HG03108 (cell line): ENCODE data around the gene RGS1.
A peak's percentile ranks its signal among the peaks of the same experiment; 100 is the strongest.

Source experiments
- ATAC-seq: cut with Tn5 transposase; IDR thresholded peaks from one replicate; pipeline ENCODE4 v1.9.1; 2021; ENCODE audit warnings: moderate library complexity; ENCODE audit not compliant: unreplicated experiment

RGS1 gene

GRCh38 chr1:192552760-192553191 is 22.8 kb upstream of the RGS1 start:
- ATAC-seq, result no peak

- no peak for ATAC-seq
Measured at GRCh38 chr1:192553741-192554140, 21.8 kb upstream of the RGS1 start.

GRCh38 chr1:192554904-192555303 is 20.7 kb upstream of the RGS1 start:
- no peak for ATAC-seq

- no peak for ATAC-seq
Measured at GRCh38 chr1:192555399-192555798, 20.2 kb upstream of the RGS1 start.

- ATAC-seq, result no peak
Measured at GRCh38 chr1:192557841-192558595, 17.6 kb upstream of the RGS1 start.

GRCh38 chr1:192559115-192560006 is 16.2 kb upstream of the RGS1 start:
- peak; percentile 67 for ATAC-seq

GRCh38 chr1:192561301-192561700 is 14.3 kb upstream of the RGS1 start:
- ATAC-seq, result no peak

- ATAC-seq, result no peak
Measured at GRCh38 chr1:192563129-192563528, 12.4 kb upstream of the RGS1 start.

GRCh38 chr1:192564099-192564498 is 11.5 kb upstream of the RGS1 start:
- no peak for ATAC-seq

- no peak for ATAC-seq
Measured at GRCh38 chr1:192565946-192566345, 9.6 kb upstream of the RGS1 start.

GRCh38 chr1:192566657-192567056 is 8.9 kb upstream of the RGS1 start:
- no peak for ATAC-seq

GRCh38 chr1:192568063-192568462 is 7.5 kb upstream of the RGS1 start:
- no peak for ATAC-seq

- no peak for ATAC-seq
Measured at GRCh38 chr1:192571668-192572067, 3.9 kb upstream of the RGS1 start.

- ATAC-seq, result no peak
Measured at GRCh38 chr1:192573499-192573898, 2.1 kb upstream of the RGS1 start.

GRCh38 chr1:192574073-192574472 is 1.5 kb upstream of the RGS1 start:
- ATAC-seq, result no peak

- no peak for ATAC-seq
Measured at GRCh38 chr1:192576190-192577144, 894 bp downstream of the RGS1 start.

GRCh38 chr1:192577145-192578140 is 1.9 kb downstream of the RGS1 start:
- ATAC-seq, result no peak

- ATAC-seq, result no peak
Measured at GRCh38 chr1:192578144-192578909, 2.8 kb downstream of the RGS1 start.
